Neural crest cell (in vitro differentiated cells): ENCODE results near the gene ARL6. TPM values are rescaled to one million over a fixed set of nuclear protein-coding genes. Genes with fewer than 3 reads are reported as not detected.
"Not testable (repeated sequence)": the region's sequence is repeated elsewhere in the genome, so short reads cannot be mapped to it uniquely, and the experiment has no call there.

Experiments used
- DNase-seq: peaks from one replicate; pipeline ENCODE4 v3.0.0; 2021; ENCODE audit warnings: low read depth, mixed read lengths, low spot score
- H3K27ac Mint-ChIP-seq: one replicate; pipeline ENCODE4 v1.8.0; 2021; ENCODE audit warnings: mild to moderate bottlenecking, mixed read lengths; ENCODE audit not compliant: unreplicated experiment
- H3K27me3 Mint-ChIP-seq: 2 replicates; pipeline ENCODE4 v1.8.0; 2021; ENCODE audit warnings: low read depth, mild to moderate bottlenecking, mixed read lengths
- H3K36me3 Mint-ChIP-seq: 2 replicates; pipeline ENCODE4 v1.8.0; 2021; ENCODE audit warnings: low read depth, mild to moderate bottlenecking, mixed read lengths
- H3K4me1 Mint-ChIP-seq: 2 replicates; pipeline ENCODE4 v1.8.0; 2021; ENCODE audit warnings: mixed read lengths
- H3K4me3 Mint-ChIP-seq: one replicate; pipeline ENCODE4 v1.8.0; 2021; ENCODE audit warnings: mild to moderate bottlenecking, mixed read lengths
- H3K9me3 Mint-ChIP-seq: 2 replicates; pipeline ENCODE4 v1.8.0; 2021; ENCODE audit warnings: mixed read lengths
- CTCF ChIP-seq: fragments of 200-600 bp; sonication (generic); conservative IDR thresholded peaks from 2 replicates; pipeline ENCODE4 v1.5.0; 2021; ENCODE audit warnings: antibody characterized with exemption, mild to moderate bottlenecking
- total RNA-seq: library from RNA; stranded (reverse); gene quantifications from 2 replicates; pipeline ENCODE4 v1.2.1, GENCODE V29; 2021

ARL6 gene
- total RNA-seq, 1 donor from 2014 or later, result 6.8 TPM

- DNase-seq, result no peak
- peaks cover 18% of the 10 kb centered on the region for H3K4me1 Mint-ChIP-seq
- no peak overlapping the region for H3K27ac Mint-ChIP-seq
- no peaks in the 10 kb centered on the region for H3K36me3 Mint-ChIP-seq
- H3K9me3 Mint-ChIP-seq, result no peaks in the 10 kb centered on the region
- TF ChIP-seq CTCF, result no peak
- H3K27me3 Mint-ChIP-seq, result peaks cover 41% of the 10 kb centered on the region
- peak overlapping the region; percentile 18 for H3K4me3 Mint-ChIP-seq
These were observed 60.5 kb downstream of the ARL6 start for GRCh38 chr3:97825101-97825500.

- no peak for TF ChIP-seq CTCF
- Mint-ChIP-seq H3K36me3 (peaks cover 5% of the 10 kb centered on the region), H3K9me3 (peaks cover 2% of the 10 kb centered on the region), H3K4me3 (no peak overlapping the region), H3K27ac (no peak overlapping the region), H3K4me1 (peaks cover 11% of the 10 kb centered on the region), H3K27me3 (peaks cover 18% of the 10 kb centered on the region)
- no peak for DNase-seq
These were observed 63.3 kb downstream of the ARL6 start for GRCh38 chr3:97827741-97828471.

- no peak overlapping the region for H3K27ac Mint-ChIP-seq
- DNase-seq, result no peak
- H3K4me1 Mint-ChIP-seq, result no peaks in the 10 kb centered on the region
- no peak overlapping the region for H3K4me3 Mint-ChIP-seq
- TF ChIP-seq CTCF, result no peak
- H3K27me3 Mint-ChIP-seq, result peaks cover 5% of the 10 kb centered on the region
- H3K36me3 Mint-ChIP-seq, result peaks cover 5% of the 10 kb centered on the region
- H3K9me3 Mint-ChIP-seq, result peaks cover 2% of the 10 kb centered on the region
These were observed 64.6 kb downstream of the ARL6 start for GRCh38 chr3:97829198-97829597.

- no peak for TF ChIP-seq CTCF
- Mint-ChIP-seq H3K4me3 (no peak overlapping the region), H3K27ac (no peak overlapping the region), H3K36me3 (peaks cover 5% of the 10 kb centered on the region), H3K9me3 (peaks cover 2% of the 10 kb centered on the region), H3K4me1 (no peaks in the 10 kb centered on the region), H3K27me3 (no peaks in the 10 kb centered on the region)
- no peak for DNase-seq
These were observed 66.1 kb downstream of the ARL6 start for GRCh38 chr3:97830638-97831037.

GRCh38 chr3:97831140-97831539 lies 66.6 kb downstream of the ARL6 start:
- Mint-ChIP-seq H3K27me3 (no peaks in the 10 kb centered on the region), H3K27ac (no peak overlapping the region)

GRCh38 chr3:97833184-97833583 lies 68.6 kb downstream of the ARL6 start:
- H3K36me3 Mint-ChIP-seq, H3K27ac Mint-ChIP-seq, H3K4me1 Mint-ChIP-seq, H3K9me3 Mint-ChIP-seq, DNase-seq, H3K4me3 Mint-ChIP-seq, H3K27me3 Mint-ChIP-seq: not testable (repeated sequence)

More at GRCh38 chr3:97831140-97831539, 66.6 kb downstream of the ARL6 start:
- TF ChIP-seq CTCF, result no peak
- H3K9me3 Mint-ChIP-seq, result peaks cover 2% of the 10 kb centered on the region
- H3K4me1 Mint-ChIP-seq, result no peaks in the 10 kb centered on the region
- peaks cover 5% of the 10 kb centered on the region for H3K36me3 Mint-ChIP-seq
- no peak for DNase-seq
- no peak overlapping the region for H3K4me3 Mint-ChIP-seq
